Neutrophil (primary cell): ENCODE results near the gene UQCR11.

ENCODE experiments used
- H3K27ac ChIP-seq: fragments of 200-600 bp; sonication (generic); 2 replicates; pipeline ENCODE4 v1.5.1; 2016; ENCODE audit warnings: mild to moderate bottlenecking, moderate library complexity
- H3K27me3 ChIP-seq: fragments of 200-600 bp; sonication (generic); 2 replicates; pipeline ENCODE4 v1.6.0; 2016; ENCODE audit warnings: mild to moderate bottlenecking
- H3K36me3 ChIP-seq: fragments of 200-600 bp; sonication (generic); 2 replicates; pipeline ENCODE4 v1.5.1; 2017
- H3K4me1 ChIP-seq, 2 experiments: fragments of 200-600 bp in 1 of 2; sonication (generic) in 1 of 2; 1 replicate in 1 of 2; 2 replicates in 1 of 2; pipeline versions ENCODE4 v1.5.1 to v1.6.1; 2013 to 2016; ENCODE audit warnings: low read depth in 1 of 2, low read length in 1 of 2, mild to moderate bottlenecking in 1 of 2, moderate library complexity in 1 of 2; ENCODE audit not compliant: control insufficient read depth in 1 of 2, insufficient read depth in 1 of 2
- H3K4me3 ChIP-seq, 2 experiments: fragments of 200-600 bp in 1 of 2; sonication (generic) in 1 of 2; 1 replicate in 1 of 2; 2 replicates in 1 of 2; pipeline ENCODE4 v1.5.1; 2013 to 2016; ENCODE audit warnings: low read depth in 1 of 2, low read length in 1 of 2, mild to moderate bottlenecking in 1 of 2, moderate library complexity in 1 of 2
- H3K9me3 ChIP-seq: fragments of 200-600 bp; sonication (generic); 2 replicates; pipeline ENCODE4 v1.5.1; 2016
- CTCF ChIP-seq: fragments of 200-600 bp; sonication (generic); IDR thresholded peaks from 2 replicates; pipeline ENCODE4 v1.5.1; 2016; ENCODE audit warnings: antibody characterized with exemption

The UQCR11 gene

GRCh38 chr19:1556390-1557070 lies 48.7 kb downstream of the UQCR11 start:
- Histone ChIP-seq H3K27ac (no peak overlapping the region), H3K4me3 (no peak overlapping the region), H3K27me3 (peaks cover 32% of the 10 kb centered on the region), H3K9me3 (no peaks in the 10 kb centered on the region), H3K4me1 (no peaks in the 10 kb centered on the region), H3K36me3 (no peaks in the 10 kb centered on the region)
- no peak for TF ChIP-seq CTCF

- no peaks in the 10 kb centered on the region for H3K4me1 ChIP-seq
- H3K27ac ChIP-seq = no peak overlapping the region
- H3K4me3 ChIP-seq = no peak overlapping the region
- no peaks in the 10 kb centered on the region for H3K36me3 ChIP-seq
- no peak for TF ChIP-seq CTCF
- H3K27me3 ChIP-seq = peaks cover 27% of the 10 kb centered on the region
- H3K9me3 ChIP-seq = no peaks in the 10 kb centered on the region
These were observed 49.5 kb downstream of the UQCR11 start for GRCh38 chr19:1555487-1556389.

- Histone ChIP-seq H3K36me3 (no peaks in the 10 kb centered on the region), H3K9me3 (no peaks in the 10 kb centered on the region), H3K27me3 (peaks cover 19% of the 10 kb centered on the region), H3K4me1 (no peaks in the 10 kb centered on the region), H3K4me3 (no peak overlapping the region), H3K27ac (no peak overlapping the region)
- TF ChIP-seq CTCF = no peak
These were observed 50.3 kb downstream of the UQCR11 start for GRCh38 chr19:1554968-1555367.

- H3K9me3 ChIP-seq = no peaks in the 10 kb centered on the region
- H3K27me3 ChIP-seq = peaks cover 17% of the 10 kb centered on the region
- no peaks in the 10 kb centered on the region for H3K36me3 ChIP-seq
- no peaks in the 10 kb centered on the region for H3K4me1 ChIP-seq
- no peak overlapping the region for H3K27ac ChIP-seq
- H3K4me3 ChIP-seq = no peak overlapping the region
- TF ChIP-seq CTCF = no peak
These were observed 51.8 kb downstream of the UQCR11 start for GRCh38 chr19:1553415-1553814.

GRCh38 chr19:1551068-1552040 lies 53.9 kb downstream of the UQCR11 start:
- no peaks in the 10 kb centered on the region for H3K4me1 ChIP-seq
- TF ChIP-seq CTCF = no peak
- no peaks in the 10 kb centered on the region for H3K36me3 ChIP-seq
- no peak overlapping the region for H3K4me3 ChIP-seq
- H3K9me3 ChIP-seq = no peaks in the 10 kb centered on the region
- no peak overlapping the region for H3K27ac ChIP-seq
- peaks cover 35% of the 10 kb centered on the region for H3K27me3 ChIP-seq
